ENCODE results near the gene RAB5B.

The RAB5B gene

DNA sequence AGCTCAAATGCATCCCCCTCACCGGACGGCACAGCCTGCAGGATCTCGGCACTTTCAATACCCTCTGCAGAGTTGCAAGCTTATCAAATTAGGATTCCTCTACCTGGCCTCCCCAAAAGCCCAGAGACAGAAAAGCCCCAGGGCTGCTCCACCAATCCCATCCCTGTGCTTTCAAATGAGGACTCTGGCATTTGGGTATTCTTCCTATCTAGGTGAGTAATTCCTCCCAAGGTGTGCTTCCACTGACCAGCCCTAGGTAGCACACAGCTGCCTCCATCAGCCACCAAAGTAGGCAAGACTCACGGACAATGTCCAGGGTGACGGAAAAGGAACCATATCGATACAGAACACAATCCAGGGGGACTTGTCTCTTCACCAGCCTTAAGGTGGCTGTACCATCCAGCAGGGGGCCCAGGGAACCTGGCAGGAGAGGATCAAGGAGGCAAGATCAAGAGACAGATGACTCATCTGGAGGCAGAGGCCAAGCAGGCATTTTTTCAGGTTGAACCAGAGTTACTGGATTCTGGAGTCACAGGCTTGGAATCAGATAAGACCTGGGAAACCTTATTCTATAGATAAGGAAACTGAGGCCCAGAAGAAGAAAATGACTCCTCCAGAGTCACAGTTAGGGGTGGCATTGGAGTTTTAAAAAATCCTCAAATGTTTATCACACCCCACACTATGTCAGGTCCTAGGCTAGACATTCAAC is 17.9 kb upstream of the RAB5B start:
- Histone ChIP-seq H3K4me1 (ENCODE audit: insufficient read depth, low read length, poor library complexity, severe bottlenecking) (no peaks in the 10 kb centered on the region), H3K36me3 (ENCODE audit: insufficient read depth, low read length) (peaks cover 28% of the 10 kb centered on the region; the same call in 1 of the 2 replicates), H3K9me2 (replicated peaks; ENCODE audit: low read depth, low read length) (no peaks in the 10 kb centered on the region), H3K4me3 (ENCODE audit: low read length, poor library complexity, severe bottlenecking) (no peak overlapping the region), H3K9ac (ENCODE audit: low read depth, low read length, poor library complexity, severe bottlenecking) (no peak overlapping the region), H3K27me3 (ENCODE audit: insufficient read depth, low read length, poor library complexity, severe bottlenecking) (no peaks in the 10 kb centered on the region), H3K4me2 (ENCODE audit: low read depth, low read length, poor library complexity, severe bottlenecking) (no peak overlapping the region), H2AFZ (ENCODE audit: low read length) (no peak overlapping the region), H4K20me1 (ENCODE audit: insufficient read depth, low read length, poor library complexity, severe bottlenecking) (no peaks in the 10 kb centered on the region), H3K79me2 (ENCODE audit: insufficient read depth, low read length) (no peaks in the 10 kb centered on the region), H3F3A (ENCODE audit: low read depth) (no peaks in the 10 kb centered on the region), H3K9me3 (ENCODE audit: insufficient read depth, low read depth, low read length) (no peaks in the 10 kb centered on the region)
- TF ChIP-seq EZH2phosphoT487 (IDR thresholded peaks at IDR 0.05; ENCODE audit: borderline replicate concordance), result no peak
- TF ChIP-seq, protein P1, sequence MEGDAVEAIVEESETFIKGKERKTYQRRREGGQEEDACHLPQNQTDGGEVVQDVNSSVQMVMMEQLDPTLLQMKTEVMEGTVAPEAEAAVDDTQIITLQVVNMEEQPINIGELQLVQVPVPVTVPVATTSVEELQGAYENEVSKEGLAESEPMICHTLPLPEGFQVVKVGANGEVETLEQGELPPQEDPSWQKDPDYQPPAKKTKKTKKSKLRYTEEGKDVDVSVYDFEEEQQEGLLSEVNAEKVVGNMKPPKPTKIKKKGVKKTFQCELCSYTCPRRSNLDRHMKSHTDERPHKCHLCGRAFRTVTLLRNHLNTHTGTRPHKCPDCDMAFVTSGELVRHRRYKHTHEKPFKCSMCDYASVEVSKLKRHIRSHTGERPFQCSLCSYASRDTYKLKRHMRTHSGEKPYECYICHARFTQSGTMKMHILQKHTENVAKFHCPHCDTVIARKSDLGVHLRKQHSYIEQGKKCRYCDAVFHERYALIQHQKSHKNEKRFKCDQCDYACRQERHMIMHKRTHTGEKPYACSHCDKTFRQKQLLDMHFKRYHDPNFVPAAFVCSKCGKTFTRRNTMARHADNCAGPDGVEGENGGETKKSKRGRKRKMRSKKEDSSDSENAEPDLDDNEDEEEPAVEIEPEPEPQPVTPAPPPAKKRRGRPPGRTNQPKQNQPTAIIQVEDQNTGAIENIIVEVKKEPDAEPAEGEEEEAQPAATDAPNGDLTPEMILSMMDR (conservative IDR thresholded peaks at IDR 0.05; ENCODE audit: low read length), result peak; percentile 66

DNA sequence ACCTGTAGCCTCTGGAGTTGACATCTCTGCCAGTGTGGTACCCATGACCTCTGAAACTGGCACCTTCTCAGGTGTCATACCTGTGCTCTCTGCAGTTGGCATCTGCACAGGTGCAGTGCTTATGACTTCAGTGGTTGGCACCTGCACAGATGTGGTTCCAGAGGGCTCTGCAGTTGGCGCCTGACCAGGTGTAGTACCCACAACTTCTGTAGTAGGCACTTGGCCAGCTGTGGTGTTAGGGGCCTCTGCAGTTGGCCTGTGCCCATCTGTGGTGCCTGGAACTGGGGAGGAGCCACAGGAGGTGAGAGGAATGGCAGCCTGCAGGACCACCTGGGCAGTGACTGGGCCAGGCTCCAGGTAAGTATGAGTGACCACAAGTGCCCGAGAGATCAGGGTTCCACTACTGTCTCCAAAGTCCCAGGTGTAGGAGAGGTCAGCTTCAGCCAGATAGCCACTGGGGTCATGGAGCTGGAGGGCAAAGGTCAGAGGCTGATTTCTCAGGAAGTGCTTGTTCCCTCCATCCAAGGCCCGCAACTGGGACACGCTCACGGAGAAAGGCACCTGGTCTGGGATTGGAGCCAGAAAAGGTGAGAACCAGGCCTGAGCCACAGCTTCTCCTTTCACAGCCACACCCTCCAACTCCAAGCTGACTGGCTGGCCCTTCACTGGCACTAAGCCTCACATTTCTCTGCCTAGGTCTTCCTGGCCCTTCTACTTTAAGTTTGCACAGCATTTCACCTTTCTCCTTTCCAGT is 16.6 kb upstream of the RAB5B start:
- no peak overlapping the region for H3K4me3 ChIP-seq (ENCODE audit: low read length, poor library complexity, severe bottlenecking)
- TF ChIP-seq, protein P1 (conservative IDR thresholded peaks at IDR 0.05; ENCODE audit: low read length), result no peak
- TF ChIP-seq EZH2phosphoT487 (IDR thresholded peaks at IDR 0.05; ENCODE audit: borderline replicate concordance), result no peak
- no peak overlapping the region for H3K4me2 ChIP-seq (ENCODE audit: low read depth, low read length, poor library complexity, severe bottlenecking)
- peaks cover 14% of the 10 kb centered on the region; the same call in 1 of the 2 replicates for H3K36me3 ChIP-seq (ENCODE audit: insufficient read depth, low read length)
- no peaks in the 10 kb centered on the region for H4K20me1 ChIP-seq (ENCODE audit: insufficient read depth, low read length, poor library complexity, severe bottlenecking)
- no peaks in the 10 kb centered on the region for H3K9me2 ChIP-seq (replicated peaks; ENCODE audit: low read depth, low read length)
- no peaks in the 10 kb centered on the region for H3K9me3 ChIP-seq (ENCODE audit: insufficient read depth, low read depth, low read length)
- no peaks in the 10 kb centered on the region for H3K4me1 ChIP-seq (ENCODE audit: insufficient read depth, low read length, poor library complexity, severe bottlenecking)
- H3K27me3 ChIP-seq (ENCODE audit: insufficient read depth, low read length, poor library complexity, severe bottlenecking), result no peaks in the 10 kb centered on the region
- H2AFZ ChIP-seq (ENCODE audit: low read length), result no peak overlapping the region
- no peaks in the 10 kb centered on the region for H3K79me2 ChIP-seq (ENCODE audit: insufficient read depth, low read length)
- H3F3A ChIP-seq (ENCODE audit: low read depth), result no peaks in the 10 kb centered on the region
- no peak overlapping the region for H3K9ac ChIP-seq (ENCODE audit: low read depth, low read length, poor library complexity, severe bottlenecking)

DNA sequence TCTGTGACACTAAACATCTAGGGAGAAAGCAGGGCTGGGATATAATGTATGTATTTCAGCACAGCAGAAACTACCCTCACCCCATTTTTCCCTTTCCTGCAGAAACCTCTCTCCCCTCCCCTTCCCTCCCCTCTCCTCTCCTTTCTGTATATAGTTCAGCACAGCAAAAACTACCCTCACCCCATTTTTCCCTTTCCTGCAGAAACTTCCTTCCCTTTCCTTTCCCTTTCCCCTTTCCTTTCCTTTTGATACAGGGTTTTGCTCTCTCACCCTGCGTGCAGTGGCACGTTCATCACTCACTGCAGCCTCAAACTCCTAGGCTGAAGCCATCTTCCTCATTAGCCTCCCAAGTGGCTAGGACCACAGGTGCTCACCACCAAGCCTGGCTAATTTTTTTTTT is 10.1 kb upstream of the RAB5B start:
- Histone ChIP-seq H3K79me2 (ENCODE audit: insufficient read depth, low read length) (peaks cover 21% of the 10 kb centered on the region), H3K4me1 (ENCODE audit: insufficient read depth, low read length, poor library complexity, severe bottlenecking) (peaks cover 19% of the 10 kb centered on the region), H3K9ac (ENCODE audit: low read depth, low read length, poor library complexity, severe bottlenecking) (no peak overlapping the region), H3K9me2 (replicated peaks; ENCODE audit: low read depth, low read length) (no peaks in the 10 kb centered on the region), H3K4me2 (ENCODE audit: low read depth, low read length, poor library complexity, severe bottlenecking) (no peak overlapping the region), H3K4me3 (ENCODE audit: low read length, poor library complexity, severe bottlenecking) (no peak overlapping the region), H4K20me1 (ENCODE audit: insufficient read depth, low read length, poor library complexity, severe bottlenecking) (peaks cover 9% of the 10 kb centered on the region), H3K27me3 (ENCODE audit: insufficient read depth, low read length, poor library complexity, severe bottlenecking) (no peaks in the 10 kb centered on the region), H3F3A (ENCODE audit: low read depth) (no peaks in the 10 kb centered on the region), H3K9me3 (ENCODE audit: insufficient read depth, low read depth, low read length) (no peaks in the 10 kb centered on the region), H3K36me3 (ENCODE audit: insufficient read depth, low read length) (no peaks in the 10 kb centered on the region), H2AFZ (ENCODE audit: low read length) (no peak overlapping the region)
- TF ChIP-seq, protein P1 (conservative IDR thresholded peaks at IDR 0.05; ENCODE audit: low read length), result no peak

Data from Loucy (cell line).